ENCODE measurements around the gene CGREF1. TPM values are rescaled to one million over a fixed set of nuclear protein-coding genes. Genes with fewer than 3 reads are reported as not detected.

The CGREF1 gene
- total RNA-seq, 4 donors from 2014 or later = 2.3 to 22.9 (median 9.7) TPM

DNA sequence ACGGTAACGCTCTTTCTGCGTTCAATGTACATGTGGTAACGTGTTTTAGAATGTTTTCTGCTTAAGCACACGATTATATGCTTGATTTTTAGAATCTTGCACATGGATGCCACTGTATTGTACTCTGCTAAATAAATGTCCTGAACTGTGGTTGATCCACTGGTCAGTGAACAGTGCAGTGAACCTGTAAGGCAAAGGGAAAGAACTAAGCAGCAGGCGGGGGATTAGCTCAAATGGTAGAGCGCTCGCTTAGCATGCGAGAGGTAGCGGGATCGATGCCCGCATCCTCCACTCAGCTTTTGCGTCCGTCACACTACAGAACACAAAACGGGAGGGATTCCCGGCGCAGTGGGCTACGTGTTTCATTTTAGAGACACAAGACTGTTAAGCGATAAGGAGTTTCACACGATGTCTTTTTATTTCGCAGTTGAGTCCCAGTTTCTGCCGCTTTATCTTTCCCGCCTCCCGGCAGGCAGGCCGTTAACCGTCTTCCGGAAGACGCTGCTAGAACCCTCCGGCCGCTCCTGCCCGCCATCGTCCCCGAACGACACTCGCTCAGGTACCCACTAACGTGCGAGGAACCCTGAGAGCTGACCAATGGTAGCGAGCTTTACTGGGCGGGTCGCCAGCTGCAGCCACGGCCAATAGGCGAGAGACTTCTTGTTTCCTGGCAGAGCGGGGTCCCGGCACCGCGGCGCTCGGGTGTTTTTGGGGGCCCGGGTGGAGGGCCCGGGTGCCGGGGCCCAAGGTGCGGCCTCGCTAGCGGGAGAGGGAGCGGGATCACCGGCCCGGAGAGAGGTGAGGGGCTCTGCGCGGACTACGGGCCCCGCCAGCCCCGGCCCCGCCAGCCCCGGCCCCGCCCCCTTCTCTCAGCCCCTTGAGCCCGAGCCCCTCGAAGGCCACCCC, 67.7 kb downstream of the CGREF1 start, which contains the start of gene AGBL5:
AGBL5 (plus strand) TSS at position 673 of the 906 bp plus-strand sequence. CDS start 1,291 bp downstream, outside the sequence.
- DNase-seq = peak; percentile 96 to 98
- TF ChIP-seq, protein P1, sequence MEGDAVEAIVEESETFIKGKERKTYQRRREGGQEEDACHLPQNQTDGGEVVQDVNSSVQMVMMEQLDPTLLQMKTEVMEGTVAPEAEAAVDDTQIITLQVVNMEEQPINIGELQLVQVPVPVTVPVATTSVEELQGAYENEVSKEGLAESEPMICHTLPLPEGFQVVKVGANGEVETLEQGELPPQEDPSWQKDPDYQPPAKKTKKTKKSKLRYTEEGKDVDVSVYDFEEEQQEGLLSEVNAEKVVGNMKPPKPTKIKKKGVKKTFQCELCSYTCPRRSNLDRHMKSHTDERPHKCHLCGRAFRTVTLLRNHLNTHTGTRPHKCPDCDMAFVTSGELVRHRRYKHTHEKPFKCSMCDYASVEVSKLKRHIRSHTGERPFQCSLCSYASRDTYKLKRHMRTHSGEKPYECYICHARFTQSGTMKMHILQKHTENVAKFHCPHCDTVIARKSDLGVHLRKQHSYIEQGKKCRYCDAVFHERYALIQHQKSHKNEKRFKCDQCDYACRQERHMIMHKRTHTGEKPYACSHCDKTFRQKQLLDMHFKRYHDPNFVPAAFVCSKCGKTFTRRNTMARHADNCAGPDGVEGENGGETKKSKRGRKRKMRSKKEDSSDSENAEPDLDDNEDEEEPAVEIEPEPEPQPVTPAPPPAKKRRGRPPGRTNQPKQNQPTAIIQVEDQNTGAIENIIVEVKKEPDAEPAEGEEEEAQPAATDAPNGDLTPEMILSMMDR (IDR thresholded peaks at IDR 0.05) = no peak
- TF ChIP-seq POLR2A (IDR thresholded peaks at IDR 0.05) = peak; percentile 63 to 72
- Histone ChIP-seq H3K4me1 (peaks cover 0 to 3% of the 10 kb centered on the region in 2 donors), H3K9me3 (no peaks in the 10 kb centered on the region), H3K27me3 (no peaks in the 10 kb centered on the region), H3K4me3 (peak within 1 kb of the TSS; percentile 75 to 96), H3K27ac (peak within 1 kb of the TSS; percentile 94 to 100), H3K36me3 (no peaks in the 10 kb centered on the region)
- intact Hi-C loops (cut with DNase I; ENCODE audit: low total_unique reads) = loop anchor here (2.0 kb wide), 1 partner anchor 28 kb away; the partner anchor contains the start of gene EMILIN1

Other genes starting within 250 kb of the CGREF1 start
- 10 to 100 TPM in 1 of 4 donors, 1 to 10 TPM in 3; 2.9 to 49.6 (median 4.9) TPM for gene MAPRE3, start 148.5 kb downstream of the CGREF1 start, total RNA-seq
- gene TMEM214, start 86.2 kb downstream of the CGREF1 start, total RNA-seq = 10 to 100 TPM; 16.1 to 96.2 (median 66.5) TPM
- 10 to 100 TPM in 2 of 4 donors, 1 to 10 TPM in 1, under 1 TPM in 1; 0.77 to 26.2 (median 10.8) TPM for gene AGBL5, start 67.5 kb downstream of the CGREF1 start, total RNA-seq
- gene OST4, start 47.5 kb downstream of the CGREF1 start, total RNA-seq = 100 to 1,000 TPM in 3 of 4 donors, 10 to 100 TPM in 1; 76.3 to 387 (median 237) TPM
- gene EMILIN1, start 40.5 kb downstream of the CGREF1 start, total RNA-seq = 100 to 1,000 TPM; 107 to 377 (median 224) TPM
- gene KHK, start 32.4 kb downstream of the CGREF1 start, total RNA-seq = 10 to 100 TPM in 1 of 4 donors, 1 to 10 TPM in 3; 1.0 to 21.6 (median 5.4) TPM
- gene ABHD1, start 4.7 kb upstream of the CGREF1 start, total RNA-seq = 1 to 10 TPM in 1 of 4 donors, not detected in 3; 1.2 TPM
- 10 to 100 TPM; 37.7 to 91.0 (median 62.9) TPM for gene PREB, start 15.5 kb upstream of the CGREF1 start, total RNA-seq
- gene PRR30, start 20.3 kb upstream of the CGREF1 start, total RNA-seq = not detected
- gene TCF23, start 29.9 kb upstream of the CGREF1 start, total RNA-seq = 10 to 100 TPM; 19.4 to 84.6 (median 32.0) TPM
- 100 to 1,000 TPM; 105 to 235 (median 144) TPM for gene ATRAID, start 92.9 kb upstream of the CGREF1 start, total RNA-seq
- gene SLC5A6, start 93.1 kb upstream of the CGREF1 start, total RNA-seq = 10 to 100 TPM; 20.5 to 69.7 (median 60.5) TPM
- gene CAD, start 98.2 kb upstream of the CGREF1 start, total RNA-seq = 10 to 100 TPM in 3 of 4 donors, 1 to 10 TPM in 1; 5.9 to 47.2 (median 31.3) TPM
- gene SLC30A3, start 143.9 kb upstream of the CGREF1 start, total RNA-seq = 1 to 10 TPM in 1 of 4 donors, under 1 TPM in 2, not detected in 1; 0.35 to 2.1 (median 0.88) TPM
- 1 to 10 TPM in 2 of 4 donors, under 1 TPM in 1, not detected in 1; 0.77 to 3.9 (median 1.5) TPM for gene DNAJC5G, start 156.3 kb upstream of the CGREF1 start, total RNA-seq
- gene TRIM54, start 163.3 kb upstream of the CGREF1 start, total RNA-seq = 1 to 10 TPM in 1 of 4 donors, under 1 TPM in 3; 0.26 to 5.0 (median 0.58) TPM
- 1 to 10 TPM in 3 of 4 donors, not detected in 1; 2.3 to 8.5 (median 2.3) TPM for gene UCN, start 189.3 kb upstream of the CGREF1 start, total RNA-seq
- gene MPV17, start 204.0 kb upstream of the CGREF1 start, total RNA-seq = 10 to 100 TPM; 41.8 to 60.0 (median 50.6) TPM
- gene GTF3C2, start 237.6 kb upstream of the CGREF1 start, total RNA-seq = 10 to 100 TPM; 21.3 to 70.6 (median 31.2) TPM

All from uterus (tissue), 4 donors.